ENCODE results near the gene KLHL3. TPM values are rescaled to one million over a fixed set of nuclear protein-coding genes. Genes with fewer than 3 reads are reported as not detected.

Gene KLHL3
- total RNA-seq, 1 donor from 2014 or later, result 11.8 TPM

- TF ChIP-seq CTCF (conservative IDR thresholded peaks at IDR 0.05), result no peak
- no peaks in the 10 kb centered on the region for H3K27me3 Mint-ChIP-seq (ENCODE audit: low read depth)
- no peaks in the 10 kb centered on the region for H3K9me3 Mint-ChIP-seq
- no peaks in the 10 kb centered on the region for H3K4me1 Mint-ChIP-seq
- peak overlapping the region; percentile 36 for H3K27ac Mint-ChIP-seq (ENCODE audit: unreplicated experiment)
- H3K36me3 Mint-ChIP-seq (ENCODE audit: low read depth), result peaks cover 2% of the 10 kb centered on the region
- no peak for DNase-seq (ENCODE audit: low read depth, low spot score)
- H3K4me3 Mint-ChIP-seq, result no peak overlapping the region
Measured at GRCh38 chr5:137658324-137658723, 77.6 kb downstream of the KLHL3 start.

DNA sequence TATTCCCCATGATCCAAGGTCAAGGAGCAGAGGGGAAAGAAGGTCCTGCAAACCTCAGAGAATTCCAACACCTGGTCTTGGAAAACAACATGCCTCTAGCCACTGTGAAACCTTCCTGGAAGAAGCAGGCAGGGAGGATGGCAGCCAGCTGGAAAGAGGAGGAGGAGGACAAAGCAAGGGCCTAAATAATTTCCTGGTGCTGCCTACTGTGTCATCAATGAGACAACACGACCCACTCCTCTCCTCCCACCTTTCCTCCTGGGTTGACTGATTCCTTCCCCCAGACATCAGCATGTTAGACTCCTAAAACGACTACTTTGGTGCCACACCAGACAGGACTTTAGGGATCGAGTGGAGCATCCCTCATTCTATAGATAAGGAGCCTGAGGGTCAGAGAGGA lies 78.8 kb downstream of the KLHL3 start:
- Mint-ChIP-seq H3K4me3 (no peak overlapping the region), H3K27me3 (ENCODE audit: low read depth) (no peaks in the 10 kb centered on the region), H3K36me3 (ENCODE audit: low read depth) (peaks cover 5% of the 10 kb centered on the region), H3K27ac (ENCODE audit: unreplicated experiment) (no peak overlapping the region), H3K9me3 (peaks cover 3% of the 10 kb centered on the region), H3K4me1 (no peaks in the 10 kb centered on the region)
- DNase-seq (ENCODE audit: low read depth, low spot score), result no peak
- TF ChIP-seq CTCF (conservative IDR thresholded peaks at IDR 0.05), result no peak

- H3K27ac Mint-ChIP-seq (ENCODE audit: unreplicated experiment), result no peak overlapping the region
- H3K9me3 Mint-ChIP-seq, result peaks cover 3% of the 10 kb centered on the region
- H3K4me1 Mint-ChIP-seq, result no peaks in the 10 kb centered on the region
- H3K36me3 Mint-ChIP-seq (ENCODE audit: low read depth), result peaks cover 5% of the 10 kb centered on the region
- H3K27me3 Mint-ChIP-seq (ENCODE audit: low read depth), result no peaks in the 10 kb centered on the region
- TF ChIP-seq CTCF (conservative IDR thresholded peaks at IDR 0.05), result no peak
- DNase-seq (ENCODE audit: low read depth, low spot score), result no peak
- no peak overlapping the region for H3K4me3 Mint-ChIP-seq
Measured at GRCh38 chr5:137656558-137656957, 79.3 kb downstream of the KLHL3 start.

- TF ChIP-seq CTCF (conservative IDR thresholded peaks at IDR 0.05), result no peak
- Mint-ChIP-seq H3K4me3 (no peak overlapping the region), H3K4me1 (no peaks in the 10 kb centered on the region), H3K36me3 (ENCODE audit: low read depth) (peaks cover 5% of the 10 kb centered on the region), H3K27ac (ENCODE audit: unreplicated experiment) (no peak overlapping the region), H3K9me3 (peaks cover 6% of the 10 kb centered on the region), H3K27me3 (ENCODE audit: low read depth) (no peaks in the 10 kb centered on the region)
- DNase-seq (ENCODE audit: low read depth, low spot score), result no peak
Measured at GRCh38 chr5:137651022-137651421, 84.9 kb downstream of the KLHL3 start.

- no peak for DNase-seq (ENCODE audit: low read depth, low spot score)
- Mint-ChIP-seq H3K9me3 (peaks cover 15% of the 10 kb centered on the region), H3K4me3 (no peak overlapping the region), H3K36me3 (ENCODE audit: low read depth) (peaks cover 10% of the 10 kb centered on the region), H3K27ac (ENCODE audit: unreplicated experiment) (peak overlapping the region; percentile 60), H3K4me1 (no peaks in the 10 kb centered on the region), H3K27me3 (ENCODE audit: low read depth) (no peaks in the 10 kb centered on the region)
- no peak for TF ChIP-seq CTCF (conservative IDR thresholded peaks at IDR 0.05)
Measured at GRCh38 chr5:137649228-137649935, 86.5 kb downstream of the KLHL3 start.

Data from neural crest cell (in vitro differentiated cells).